Natural killer cell (primary cell): ENCODE results near the gene SLC10A3. TPM values are rescaled to one million over a fixed set of nuclear protein-coding genes. Genes with fewer than 3 reads are reported as not detected.

Experiments used
- ATAC-seq, 3 donors: fragments of 150-1000 bp in 2 of 3; fragments of 200-7000 bp in 1 of 3; cut with Tn5 transposase; 1 replicate in 1 of 3; 2 replicates in 2 of 3; pipeline ENCODE4 v1.10.0; 2021; ENCODE audit warnings: mild to moderate bottlenecking in 2 of 3, moderate library complexity in 2 of 3
- DNase-seq, 2 donors: peaks; one replicate each; pipeline versions ENCODE4 v3.0.0 to v3.0.0-alpha.2; 2013 to 2021; ENCODE audit warnings: mixed read lengths in 1 of 2
- H3K27ac ChIP-seq: one replicate; pipeline ENCODE4 v1.5.1; 2013; ENCODE audit warnings: mild to moderate bottlenecking, low read length
- H3K27me3 ChIP-seq: one replicate; pipeline ENCODE4 v1.6.1; 2013; ENCODE audit warnings: low read length; ENCODE audit not compliant: control insufficient read depth, insufficient read depth
- H3K36me3 ChIP-seq: one replicate; pipeline ENCODE4 v1.6.1; 2013; ENCODE audit warnings: low read length; ENCODE audit not compliant: control insufficient read depth, insufficient read depth
- H3K4me1 ChIP-seq: one replicate; pipeline ENCODE4 v1.6.1; 2013; ENCODE audit warnings: low read length; ENCODE audit not compliant: control insufficient read depth, insufficient read depth
- H3K4me3 ChIP-seq: one replicate; pipeline ENCODE4 v1.5.1; 2013; ENCODE audit warnings: low read length
- H3K9me3 ChIP-seq: one replicate; pipeline ENCODE4 v1.6.1; 2013; ENCODE audit warnings: low read length; ENCODE audit not compliant: control insufficient read depth, insufficient read depth
- H3K27ac Mint-ChIP-seq, 2 donors: one replicate each; pipeline ENCODE4 v1.8.0; 2022; ENCODE audit warnings: mild to moderate bottlenecking in 2 of 2, mixed read lengths in 2 of 2, moderate library complexity in 1 of 2
- H3K27me3 Mint-ChIP-seq, 2 donors: one replicate each; pipeline ENCODE4 v1.8.0; 2022; ENCODE audit warnings: low read depth in 2 of 2, mixed read lengths in 2 of 2
- H3K36me3 Mint-ChIP-seq: one replicate; pipeline ENCODE4 v1.8.0; 2022; ENCODE audit warnings: mixed read lengths
- H3K4me1 Mint-ChIP-seq, 2 donors: one replicate each; pipeline ENCODE4 v1.8.0; 2022; ENCODE audit warnings: mixed read lengths in 2 of 2
- H3K4me3 Mint-ChIP-seq: one replicate; pipeline ENCODE4 v1.8.0; 2022; ENCODE audit warnings: mild to moderate bottlenecking, moderate library complexity, mixed read lengths
- H3K9me3 Mint-ChIP-seq, 2 donors: one replicate each; pipeline ENCODE4 v1.8.0; 2022; ENCODE audit warnings: mixed read lengths in 2 of 2
- WGBS: methylation state at CpG from one replicate; pipeline ENCODE4 v1.1.7; 2013; ENCODE audit warnings: missing lambda C conversion rate; ENCODE audit not compliant: insufficient coverage; 5-methylcytosine and 5-hydroxymethylcytosine counted together
- intact Hi-C: fragments of 100-400 bp; cut with micrococcal nuclease; formaldehyde crosslinking; loops from one replicate; pipeline ENCODE4 v1.14.2; 2022
- total RNA-seq, 4 donors: library from RNA; stranded (reverse); fragments of 120-200 nt in 1 of 4; gene quantifications; one replicate each; pipeline versions ENCODE4 v1.2.3 to v1.2.4, GENCODE V29; 2013 to 2022
- TF ChIP-seq, protein P1 (sequence below): fragments of 200-600 bp; IDR thresholded peaks from one replicate; pipeline ENCODE4 v1.8.0; 2022; ENCODE audit warnings: antibody characterized with exemption

Gene SLC10A3
- total RNA-seq, 3 donors from 2014 or later (not counting 1 experiment from before 2014, with no cell fraction given) = 26.5 to 42.1 (median 31.8) TPM

DNA sequence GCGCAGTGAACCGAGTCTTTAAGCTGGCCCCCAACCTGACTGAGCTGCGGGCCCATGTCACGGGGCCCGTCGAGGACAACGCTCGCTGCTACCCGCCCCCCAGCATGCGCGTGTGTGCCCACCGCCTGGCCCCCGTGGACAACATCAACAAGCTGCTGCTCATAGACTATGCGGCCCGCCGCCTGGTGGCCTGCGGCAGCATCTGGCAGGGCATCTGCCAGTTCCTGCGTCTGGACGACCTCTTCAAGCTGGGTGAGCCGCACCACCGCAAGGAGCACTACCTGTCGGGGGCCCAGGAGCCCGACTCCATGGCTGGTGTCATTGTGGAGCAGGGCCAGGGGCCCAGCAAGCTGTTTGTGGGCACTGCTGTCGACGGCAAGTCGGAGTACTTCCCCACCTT, 30.1 kb downstream of the SLC10A3 start:
- Mint-ChIP-seq H3K4me3 (peak overlapping the region; percentile 52), H3K27ac (no peak overlapping the region), H3K27me3 (no peaks in the 10 kb centered on the region), H3K36me3 (no peaks in the 10 kb centered on the region), H3K9me3 (no peaks in the 10 kb centered on the region), H3K4me1 (peaks cover 6 to 18% of the 10 kb centered on the region in 2 donors)
- TF ChIP-seq, protein P1, sequence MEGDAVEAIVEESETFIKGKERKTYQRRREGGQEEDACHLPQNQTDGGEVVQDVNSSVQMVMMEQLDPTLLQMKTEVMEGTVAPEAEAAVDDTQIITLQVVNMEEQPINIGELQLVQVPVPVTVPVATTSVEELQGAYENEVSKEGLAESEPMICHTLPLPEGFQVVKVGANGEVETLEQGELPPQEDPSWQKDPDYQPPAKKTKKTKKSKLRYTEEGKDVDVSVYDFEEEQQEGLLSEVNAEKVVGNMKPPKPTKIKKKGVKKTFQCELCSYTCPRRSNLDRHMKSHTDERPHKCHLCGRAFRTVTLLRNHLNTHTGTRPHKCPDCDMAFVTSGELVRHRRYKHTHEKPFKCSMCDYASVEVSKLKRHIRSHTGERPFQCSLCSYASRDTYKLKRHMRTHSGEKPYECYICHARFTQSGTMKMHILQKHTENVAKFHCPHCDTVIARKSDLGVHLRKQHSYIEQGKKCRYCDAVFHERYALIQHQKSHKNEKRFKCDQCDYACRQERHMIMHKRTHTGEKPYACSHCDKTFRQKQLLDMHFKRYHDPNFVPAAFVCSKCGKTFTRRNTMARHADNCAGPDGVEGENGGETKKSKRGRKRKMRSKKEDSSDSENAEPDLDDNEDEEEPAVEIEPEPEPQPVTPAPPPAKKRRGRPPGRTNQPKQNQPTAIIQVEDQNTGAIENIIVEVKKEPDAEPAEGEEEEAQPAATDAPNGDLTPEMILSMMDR = no peak
- intact Hi-C loops = no loop called here
- WGBS = 91% methylated on average over 26 of the region's 26 CpGs
- Histone ChIP-seq H3K4me1 (peaks cover 21% of the 10 kb centered on the region), H3K27ac (no peak overlapping the region), H3K9me3 (no peaks in the 10 kb centered on the region), H3K4me3 (no peak overlapping the region), H3K27me3 (no peaks in the 10 kb centered on the region), H3K36me3 (no peaks in the 10 kb centered on the region)
- no peak for ATAC-seq
- DNase-seq = no peak

DNA sequence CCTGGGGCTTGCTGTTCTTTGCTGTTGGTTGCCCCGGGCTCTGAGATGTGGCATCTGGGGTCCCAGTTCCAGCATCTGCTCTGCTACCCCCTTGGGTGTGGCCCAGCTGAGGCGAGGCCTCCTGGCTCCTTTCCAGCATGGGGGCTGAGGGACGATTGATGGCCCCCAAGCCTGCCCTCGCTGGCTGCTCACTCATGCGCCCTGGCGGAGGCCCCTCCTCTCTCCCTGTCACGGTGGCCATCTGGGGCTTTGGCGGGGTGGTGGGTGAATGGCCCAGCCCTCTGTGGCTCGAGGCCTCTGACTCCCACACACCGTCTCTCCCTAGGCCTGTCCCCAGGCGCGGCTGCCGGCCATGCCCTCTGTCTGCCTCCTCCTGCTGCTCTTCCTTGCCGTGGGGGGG, 30.6 kb downstream of the SLC10A3 start:
- ATAC-seq = no peak
- no peak for DNase-seq
- H3K9me3 Mint-ChIP-seq = no peaks in the 10 kb centered on the region
- H3K4me1 Mint-ChIP-seq = peaks cover 6 to 18% of the 10 kb centered on the region in 2 donors
- no peak overlapping the region for H3K4me3 ChIP-seq
- H3K4me3 Mint-ChIP-seq = peak overlapping the region; percentile 52
- intact Hi-C loops = no loop called here
- H3K36me3 Mint-ChIP-seq = no peaks in the 10 kb centered on the region
- H3K27ac Mint-ChIP-seq = no peak overlapping the region
- no peaks in the 10 kb centered on the region for H3K27me3 ChIP-seq
- peaks cover 0 to under 1% of the 10 kb centered on the region in 2 donors for H3K27me3 Mint-ChIP-seq
- no peak overlapping the region for H3K27ac ChIP-seq
- H3K36me3 ChIP-seq = no peaks in the 10 kb centered on the region
- TF ChIP-seq, protein P1 = no peak
- H3K4me1 ChIP-seq = peaks cover 21% of the 10 kb centered on the region
- no peaks in the 10 kb centered on the region for H3K9me3 ChIP-seq
- WGBS = 70% methylated on average over 13 of the region's 14 CpGs

DNA sequence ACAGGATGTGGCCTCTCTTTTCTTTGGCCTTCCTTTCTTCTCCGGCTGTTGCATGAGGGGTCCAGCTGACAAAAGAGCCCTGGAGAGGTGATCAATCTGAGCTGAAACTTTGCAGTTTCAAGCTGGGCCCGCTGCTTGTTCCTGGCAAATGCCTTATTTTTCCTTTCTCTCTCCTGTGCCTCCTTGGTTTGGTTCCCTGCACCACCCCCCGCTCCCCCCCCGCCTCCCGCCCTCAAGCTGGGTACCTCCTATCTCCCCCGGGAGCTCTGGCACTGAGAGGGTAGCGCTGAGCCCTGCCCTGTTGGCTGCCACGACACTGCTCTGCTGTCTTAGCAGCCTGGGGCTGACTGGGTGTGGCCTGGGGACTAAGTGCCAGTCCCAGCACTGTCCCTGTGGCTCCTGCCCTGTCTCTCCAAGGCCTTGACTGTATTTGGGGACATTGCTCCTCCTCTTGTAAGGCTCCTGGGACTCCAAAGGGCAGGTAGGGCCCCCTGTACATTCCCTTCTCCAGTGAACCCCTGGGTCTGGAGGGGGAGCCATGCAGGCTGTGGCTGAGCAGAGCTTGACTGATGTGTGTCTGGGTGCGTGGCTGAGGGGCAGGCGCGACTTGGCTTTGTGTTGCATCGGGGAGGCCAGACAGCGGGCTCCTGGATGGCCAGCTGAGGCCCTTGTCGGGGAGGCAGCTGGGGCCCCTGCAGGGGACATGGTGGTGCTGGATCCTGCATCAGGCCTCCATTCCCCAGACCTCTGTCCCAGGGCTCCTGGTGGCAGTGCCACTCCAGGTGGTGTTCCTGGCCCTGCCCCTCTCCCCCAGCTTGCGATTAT, 31.3 kb downstream of the SLC10A3 start:
- ATAC-seq = peak in 1 of 3 donors; percentile 53
- no peaks in the 10 kb centered on the region for H3K36me3 ChIP-seq
- intact Hi-C loops = no loop called here
- DNase-seq = peak in 1 of 2 donors; percentile 38
- 55% methylated on average over 11 of the region's 15 CpGs for WGBS
- H3K4me3 Mint-ChIP-seq = peak overlapping the region; percentile 79
- H3K4me1 ChIP-seq = peaks cover 21% of the 10 kb centered on the region
- H3K27ac Mint-ChIP-seq = peak overlapping the region in 1 of 2 donors; percentile 18
- no peaks in the 10 kb centered on the region for H3K9me3 ChIP-seq
- peaks cover 0 to 7% of the 10 kb centered on the region in 2 donors for H3K27me3 Mint-ChIP-seq
- H3K27ac ChIP-seq = no peak overlapping the region
- no peaks in the 10 kb centered on the region for H3K27me3 ChIP-seq
- peak overlapping the region; percentile 44 for H3K4me3 ChIP-seq
- no peaks in the 10 kb centered on the region for H3K36me3 Mint-ChIP-seq
- H3K4me1 Mint-ChIP-seq = peaks cover 6 to 18% of the 10 kb centered on the region in 2 donors
- TF ChIP-seq, protein P1 = no peak
- H3K9me3 Mint-ChIP-seq = no peaks in the 10 kb centered on the region
